Right kidney (tissue), 1 donor: Measurements from ENCODE around the gene GNA14.

Experiments
- DNase-seq: peaks from one replicate; pipeline ENCODE4 v3.0.0-alpha.2; 2016

Gene GNA14

GRCh38 chr9:77541600-77541999, 106.5 kb downstream of the GNA14 start:
- no peak for DNase-seq

DNA sequence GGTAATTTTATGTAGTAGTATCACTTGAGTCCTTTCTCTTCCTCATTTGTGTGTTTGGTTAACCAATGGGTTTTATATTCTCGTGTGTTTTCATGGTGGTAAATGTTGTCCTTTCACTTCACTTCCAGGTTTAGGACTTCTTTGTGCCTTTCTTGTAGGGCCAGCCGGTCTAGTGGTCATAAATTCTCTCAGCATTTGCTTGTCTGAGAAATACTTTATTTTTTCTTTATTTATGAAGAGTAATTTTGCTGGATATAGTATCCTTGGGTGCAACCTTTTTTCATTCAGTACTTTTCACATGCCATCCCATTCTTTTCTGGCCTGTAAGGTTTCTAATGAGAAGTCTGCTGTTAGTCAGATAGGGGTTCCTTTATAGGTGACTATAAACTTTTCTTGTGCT, 107.1 kb downstream of the GNA14 start:
- no peak for DNase-seq

DNA sequence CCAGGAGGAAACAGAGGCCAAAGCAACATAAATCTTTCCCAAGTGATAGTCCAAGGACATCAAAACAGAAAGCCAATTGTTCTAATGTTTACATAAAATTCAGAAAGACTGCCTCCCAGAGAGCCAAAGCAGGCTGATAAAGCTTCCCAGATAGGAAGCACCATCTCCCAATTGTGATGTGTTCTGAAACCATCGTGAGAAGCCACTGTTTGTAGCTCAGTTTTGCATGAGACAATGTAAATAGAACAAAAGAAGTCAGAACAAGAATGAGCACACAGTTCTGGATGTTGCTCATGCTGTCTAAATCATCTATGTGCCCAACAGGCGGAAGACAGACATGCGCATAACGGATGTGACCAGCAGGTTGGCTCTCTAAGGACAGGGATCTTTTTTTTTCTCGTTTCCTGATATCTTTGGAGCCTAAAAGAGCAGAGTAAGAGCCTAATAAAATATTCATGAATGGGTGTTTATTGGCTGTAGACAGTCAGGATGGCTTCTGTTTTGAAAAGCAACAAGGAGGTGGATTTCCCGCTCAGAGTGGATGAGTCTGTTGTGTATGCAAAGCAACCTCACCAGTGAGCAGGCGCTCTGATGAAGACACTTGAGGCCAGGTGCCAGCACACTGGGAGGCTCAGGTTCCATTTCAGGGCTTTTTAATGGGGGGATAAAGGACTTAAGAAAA, 113.6 kb downstream of the GNA14 start:
- DNase-seq: no peak

GRCh38 chr9:77533671-77534070, 114.5 kb downstream of the GNA14 start:
- DNase-seq: no peak

DNA sequence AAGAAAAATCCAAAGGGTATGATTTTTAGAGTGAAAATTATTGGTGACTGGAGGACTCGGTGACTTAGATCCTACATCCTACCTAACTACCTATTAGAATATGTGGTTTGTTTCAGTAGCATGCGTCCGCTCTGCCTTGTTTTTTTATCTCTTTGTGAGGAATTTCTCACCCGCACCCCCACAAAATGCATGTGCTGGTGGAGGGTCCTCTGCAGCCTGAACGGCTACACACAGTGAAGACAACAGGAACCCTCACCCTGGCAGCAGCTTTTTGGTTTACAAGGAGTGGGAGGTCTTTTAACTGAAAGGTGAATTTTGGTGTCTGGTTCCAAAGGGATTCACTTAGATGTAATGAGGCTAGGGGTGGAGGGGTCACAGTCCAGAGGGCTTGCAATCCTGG, 115.5 kb downstream of the GNA14 start:
- no peak for DNase-seq

DNA sequence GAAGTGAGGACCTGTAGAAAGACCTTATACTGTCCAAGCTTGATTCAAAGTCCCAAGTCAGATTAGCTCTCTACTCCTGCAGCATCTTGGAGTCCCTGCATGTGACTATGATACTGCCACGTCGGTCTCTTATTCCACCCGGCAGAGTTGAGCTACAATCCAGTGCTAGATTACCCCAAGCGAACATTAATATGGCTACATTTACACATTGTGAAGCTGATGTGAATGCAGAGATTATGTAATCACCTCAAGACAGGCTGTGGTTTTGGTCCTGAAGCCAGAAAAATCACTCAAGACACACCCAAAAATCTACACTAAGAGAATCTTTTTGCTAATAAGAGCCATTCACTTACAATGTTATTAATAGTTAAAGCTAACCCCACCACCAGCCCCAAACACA, 116.7 kb downstream of the GNA14 start:
- DNase-seq: no peak

DNA sequence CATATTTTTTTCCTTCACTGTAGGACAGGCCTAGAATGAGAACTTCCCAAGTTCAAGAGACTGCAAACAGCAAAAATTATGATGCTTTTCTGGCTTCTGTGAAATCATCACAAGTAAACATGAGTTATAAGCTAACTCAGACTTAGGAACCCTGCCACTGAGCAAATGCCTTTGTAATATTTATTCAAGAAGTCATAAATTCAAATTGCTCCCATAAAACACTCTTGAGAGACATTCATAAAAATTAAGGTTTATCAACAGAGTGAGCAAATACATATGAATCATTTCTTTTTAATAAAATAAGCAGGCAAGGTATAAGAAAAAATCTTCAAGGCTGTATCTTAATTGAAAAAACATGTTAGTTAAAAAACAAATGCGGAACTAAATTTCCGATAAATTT, 124.2 kb downstream of the GNA14 start:
- no peak for DNase-seq

- DNase-seq: no peak
Observed at GRCh38 chr9:77521091-77521490, 127.0 kb downstream of the GNA14 start.

DNA sequence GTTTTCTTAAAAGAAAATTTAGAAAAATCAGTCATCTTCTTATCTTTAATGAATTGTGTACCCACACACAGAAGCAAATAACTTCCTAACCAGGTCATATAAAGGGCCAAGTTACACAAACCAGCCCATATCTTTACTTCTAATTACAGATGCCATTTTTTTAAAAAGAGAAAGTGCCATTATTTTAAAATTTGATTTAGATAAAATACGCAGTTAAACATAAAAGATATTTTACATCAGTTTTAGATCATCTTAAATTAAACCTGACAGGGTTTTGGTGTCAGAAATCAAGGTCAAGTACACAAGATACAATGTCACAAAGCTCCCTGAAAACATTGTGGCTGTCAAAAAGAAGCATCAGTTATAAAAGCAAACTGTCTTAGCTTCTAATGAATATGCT, 129.4 kb downstream of the GNA14 start:
- no peak for DNase-seq

DNA sequence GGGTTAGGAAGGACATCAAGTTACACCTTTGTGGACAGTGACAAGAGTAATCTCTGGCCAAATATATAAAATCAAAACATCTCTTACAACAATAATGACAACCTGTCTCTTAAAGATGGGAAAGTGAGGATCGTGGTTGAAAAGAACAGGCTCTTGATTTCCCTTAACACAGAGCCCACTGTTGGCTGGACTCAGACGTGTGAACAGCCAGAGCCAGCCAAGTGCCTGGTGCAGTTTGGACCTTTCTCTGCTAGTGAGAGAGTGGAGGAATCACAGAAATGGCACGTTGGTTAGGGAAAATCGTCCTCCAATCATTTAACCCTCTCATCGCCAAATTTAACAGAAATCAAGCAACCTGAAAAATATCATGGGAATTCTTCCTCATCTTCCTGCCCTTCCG, 131.3 kb downstream of the GNA14 start:
- no peak for DNase-seq

GRCh38 chr9:77514886-77515711, 133.0 kb downstream of the GNA14 start:
- DNase-seq: no peak

GRCh38 chr9:77513457-77513856, 134.7 kb downstream of the GNA14 start:
- no peak for DNase-seq

DNA sequence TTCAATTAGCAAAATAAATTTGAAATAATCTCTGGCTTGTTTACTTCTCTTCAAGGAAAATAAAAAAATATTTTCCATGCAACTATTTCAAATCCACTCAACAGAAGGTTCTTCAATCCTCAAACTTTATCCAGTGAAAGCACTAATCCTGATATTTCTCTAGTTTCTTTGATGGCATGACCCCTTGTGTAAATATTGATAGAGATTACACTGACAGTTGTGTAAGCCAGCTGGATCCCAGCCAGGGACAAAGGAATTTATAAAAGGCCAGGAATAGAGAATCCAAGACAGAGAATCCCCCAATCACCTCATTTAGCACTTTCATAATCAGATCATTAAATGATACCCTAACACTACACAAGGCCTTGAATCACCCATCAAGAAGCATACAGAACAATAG, 135.2 kb downstream of the GNA14 start:
- DNase-seq: no peak

- DNase-seq: no peak
Observed at GRCh38 chr9:77511525-77511924, 136.6 kb downstream of the GNA14 start.

- DNase-seq: no peak
Observed at GRCh38 chr9:77510666-77511065, 137.5 kb downstream of the GNA14 start.

GRCh38 chr9:77508396-77508795, 139.7 kb downstream of the GNA14 start:
- DNase-seq: no peak

DNA sequence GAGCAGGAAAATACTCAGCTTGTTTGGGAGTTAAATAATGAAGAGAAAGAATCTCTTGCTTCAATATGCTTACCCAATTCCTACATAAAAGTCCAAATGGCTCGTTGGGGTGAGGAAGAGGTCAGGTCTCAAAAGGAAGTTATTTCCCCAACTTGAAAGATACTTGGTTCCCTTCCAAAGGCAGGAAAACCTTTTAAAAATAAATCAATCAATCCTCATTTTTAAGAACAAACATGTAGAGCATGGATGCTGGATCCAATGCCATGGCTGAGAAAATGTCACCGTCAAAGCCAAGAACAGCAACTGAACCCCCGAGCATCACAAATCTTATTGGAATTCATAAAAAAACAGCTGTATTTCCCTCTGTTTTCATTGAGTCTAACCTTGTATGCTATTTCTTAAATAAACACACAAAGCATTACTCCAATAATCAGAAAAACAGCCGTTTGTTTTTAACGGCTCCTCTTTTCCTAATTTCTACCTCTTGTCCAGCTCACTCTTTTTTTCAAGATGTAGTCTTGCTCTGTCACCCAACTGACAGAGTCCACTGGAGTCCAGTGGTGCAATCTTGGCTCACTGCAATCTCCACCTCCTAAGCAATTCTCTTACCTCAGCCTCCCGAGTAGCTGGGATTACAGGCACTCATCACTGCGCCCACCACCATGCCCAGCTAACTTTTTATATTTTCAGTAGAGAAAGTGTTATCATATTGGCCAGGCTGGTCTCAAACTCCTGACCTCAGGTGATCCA, 140.7 kb downstream of the GNA14 start:
- no peak for DNase-seq

DNA sequence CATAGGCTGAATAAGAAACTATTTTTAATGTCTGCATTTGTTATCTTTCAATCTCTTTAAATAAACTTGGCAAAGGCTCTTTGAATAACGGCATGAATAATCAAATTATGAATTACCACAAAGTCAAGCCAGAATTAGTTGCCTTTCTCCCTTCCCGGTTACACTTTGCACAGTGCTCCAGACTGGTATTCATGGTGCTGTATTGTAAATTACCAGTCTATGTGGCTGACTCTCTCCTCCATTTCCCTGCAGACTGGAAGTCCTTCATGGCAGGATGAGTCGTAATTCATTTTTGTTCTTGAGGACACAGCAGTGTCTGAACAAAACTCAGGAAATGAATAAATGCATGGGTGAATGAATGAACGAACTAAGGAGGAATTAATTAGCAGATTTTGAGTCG, 142.9 kb downstream of the GNA14 start:
- DNase-seq: no peak

DNA sequence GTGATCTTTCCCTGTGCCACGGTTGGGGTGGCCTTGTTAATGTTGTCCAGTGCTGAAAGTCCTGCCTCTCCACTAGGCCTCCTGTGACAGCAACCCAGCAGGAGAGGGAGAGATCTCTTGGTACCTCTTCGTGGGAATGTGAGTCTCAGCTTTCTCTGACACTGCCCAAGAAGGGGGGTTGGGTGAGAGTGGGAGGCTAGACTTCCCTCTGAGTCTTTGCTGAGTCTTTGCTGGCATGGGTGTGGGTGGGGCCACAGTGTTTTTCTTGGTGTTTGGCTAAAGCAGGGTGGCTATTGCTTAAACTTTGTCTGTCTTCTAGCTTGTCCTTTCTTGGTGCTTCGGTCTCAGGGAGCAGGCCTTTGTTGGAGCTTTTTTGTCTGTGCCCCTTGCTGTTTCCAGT, 145.6 kb downstream of the GNA14 start:
- DNase-seq: no peak

DNA sequence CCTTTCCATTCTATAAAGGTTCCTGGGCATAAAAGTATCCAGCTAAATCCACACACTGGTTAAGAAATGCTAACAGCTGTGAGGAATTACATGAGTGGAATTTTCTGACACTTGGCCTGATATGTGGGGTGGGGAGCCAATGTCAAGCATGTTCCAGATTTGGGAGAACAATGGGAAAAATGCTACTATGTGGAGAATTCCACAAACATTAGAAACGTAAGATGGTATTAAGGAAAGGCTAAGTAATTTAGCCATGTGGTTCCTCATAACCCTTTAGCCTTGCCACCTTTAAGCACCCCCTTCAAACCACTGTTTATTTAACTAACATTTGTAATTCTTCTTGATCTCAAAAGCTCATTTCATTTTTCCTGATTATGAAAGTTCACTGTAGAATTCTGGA, 149.2 kb downstream of the GNA14 start:
- DNase-seq: no peak

DNA sequence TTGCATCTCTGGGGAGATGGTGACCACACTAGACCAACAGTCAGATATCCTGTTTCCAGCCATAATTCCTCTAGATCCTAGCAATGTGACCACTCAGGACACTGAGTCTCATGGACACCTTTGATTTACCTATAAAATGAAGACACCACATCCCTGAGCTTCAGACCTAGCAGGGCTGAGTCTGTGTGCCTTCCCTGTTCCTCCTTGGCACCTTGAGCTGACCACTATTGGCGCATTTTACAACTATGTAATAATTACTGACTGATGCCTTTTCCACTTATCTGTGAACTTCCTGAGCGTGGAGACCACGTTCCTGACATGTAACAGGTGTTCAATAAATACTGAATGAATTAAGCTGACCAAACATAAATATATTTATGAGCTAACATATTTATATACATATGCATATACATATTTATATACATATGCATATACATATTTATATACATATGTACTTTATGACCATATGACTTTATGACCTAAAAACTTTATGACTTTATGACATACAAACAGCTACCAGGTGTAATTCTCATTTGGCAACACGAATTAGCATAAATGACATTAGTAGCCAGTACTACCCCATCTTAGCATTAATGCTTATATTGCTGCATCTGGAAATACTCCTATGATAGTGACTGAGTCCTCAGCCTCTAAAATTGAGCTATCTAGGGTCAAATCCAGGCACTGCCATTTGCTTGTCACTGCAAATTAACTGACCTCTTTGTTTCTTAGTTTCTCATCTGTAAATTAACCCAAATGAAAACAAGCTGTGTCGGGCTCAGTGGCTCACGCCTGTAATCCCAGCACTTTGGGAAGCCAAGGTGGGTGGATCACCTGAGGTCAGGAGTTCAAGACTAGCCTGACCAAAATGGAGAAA, 150.6 kb downstream of the GNA14 start:
- DNase-seq: no peak
